Endothelial cell of umbilical vein (primary cell): Measurements from ENCODE around the gene LRRC28. TPM values are rescaled to one million over a fixed set of nuclear protein-coding genes. Genes with fewer than 3 reads are reported as not detected.

Experiments used
- BruUV-seq: library from RNA; stranded (reverse); fragments of 400-500 nt; replicated peaks from 2 replicates; lab custom pipeline; 2021; lab: Mats Ljungman, UMichigan
- CTCF ChIA-PET: fragments of 300-600, 350-600 bp; sonication (Branson Sonifier 250); formaldehyde crosslinking; loops from one replicate; lab custom pipeline; 2021; ENCODE audit warnings: antibody characterized with exemption, inconsistent platforms; lab: Charles Lee
- POLR2A ChIA-PET: fragments of 300-600, 350-600 bp; sonication (Branson Sonifier 250); formaldehyde crosslinking; loops from one replicate; lab custom pipeline; 2021; ENCODE audit warnings: antibody characterized with exemption, inconsistent platforms; lab: Charles Lee
- DNase-seq: peaks from one replicate; pipeline ENCODE4 v3.0.0-alpha.2; 2011; ENCODE audit warnings: low read depth, low spot score
- FAIRE-seq: peaks from 2 replicates; lab custom pipeline; 2011; peaks lifted over from hg19 to GRCh38; lab: Jason Lieb, UNC
- H2AFZ ChIP-seq: 2 replicates; pipeline ENCODE4 v1.6.0; 2012; ENCODE audit warnings: low read depth, low read length, control low read depth, inconsistent platforms
- H3K27ac ChIP-seq: 2 replicates; pipeline ENCODE4 v1.5.1; 2011; ENCODE audit warnings: low read depth, mild to moderate bottlenecking, control low read depth, low read length, moderate library complexity; ENCODE audit not compliant: insufficient read depth
- H3K27me3 ChIP-seq, 2 experiments: 2 replicates each; pipeline versions ENCODE4 v1.6.0 to v1.6.1; 2011; ENCODE audit warnings: low read length in 2 of 2, mixed read lengths in 1 of 2; ENCODE audit not compliant: control insufficient read depth in 2 of 2, insufficient read depth in 2 of 2
- H3K36me3 ChIP-seq, 2 experiments: 2 replicates in 1 of 2; 3 replicates in 1 of 2; pipeline ENCODE4 v1.5.1; 2011; ENCODE audit warnings: low read length in 2 of 2, mild to moderate bottlenecking in 1 of 2, moderate library complexity in 1 of 2; ENCODE audit not compliant: control insufficient read depth in 2 of 2, insufficient read depth in 2 of 2; ENCODE audit errors: extremely low read depth in 1 of 2
- H3K4me1 ChIP-seq: 3 replicates; pipeline ENCODE4 v1.5.1; 2011; ENCODE audit warnings: mild to moderate bottlenecking, low read length; ENCODE audit not compliant: control insufficient read depth, insufficient read depth; ENCODE audit errors: extremely low read depth
- H3K4me2 ChIP-seq: 2 replicates; pipeline ENCODE4 v1.6.1; 2011; ENCODE audit warnings: low read length, control low read depth, mixed read lengths; ENCODE audit not compliant: insufficient read depth
- H3K4me3 ChIP-seq, 3 experiments: fragments of 200-600 bp in 1 of 3; sonication (generic), shearing (Covaris generic) in 1 of 3; replicated peaks in 1 of 3; 2 replicates each; pipeline ENCODE4 v1.5.1; 2011 to 2016; ENCODE audit warnings: control low read depth in 3 of 3, low read length in 3 of 3, mild to moderate bottlenecking in 2 of 3, inconsistent platforms in 1 of 3, low read depth in 1 of 3, moderate library complexity in 1 of 3; ENCODE audit not compliant: insufficient read depth in 1 of 3
- H3K79me2 ChIP-seq: 2 replicates; pipeline ENCODE4 v1.6.0; 2012; ENCODE audit warnings: low read length, inconsistent platforms; ENCODE audit not compliant: control insufficient read depth, insufficient read depth
- H3K9ac ChIP-seq: replicated peaks from 2 replicates; pipeline ENCODE3; 2011; ENCODE audit warnings: low read length, control low read depth; ENCODE audit not compliant: insufficient read depth; ENCODE audit errors: extremely low read depth
- H3K9me1 ChIP-seq: replicated peaks from 3 replicates; pipeline ENCODE4 v1.6.0; 2011; ENCODE audit warnings: mild to moderate bottlenecking, low read length; ENCODE audit not compliant: control insufficient read depth, insufficient read depth; ENCODE audit errors: extremely low read depth
- H3K9me3 ChIP-seq: replicated peaks from 2 replicates; pipeline ENCODE4 v1.5.1; 2012; ENCODE audit warnings: low read length, inconsistent platforms; ENCODE audit not compliant: control insufficient read depth, insufficient read depth
- H4K20me1 ChIP-seq: replicated peaks from 2 replicates; pipeline ENCODE3; 2011; ENCODE audit warnings: mild to moderate bottlenecking, low read length; ENCODE audit not compliant: control insufficient read depth, insufficient read depth; ENCODE audit errors: extremely low read depth
- FOS ChIP-seq: IDR thresholded peaks from 2 replicates; pipeline ENCODE4 v1.6.1; 2011; ENCODE audit warnings: mild to moderate bottlenecking, low read length, moderate library complexity, borderline replicate concordance; ENCODE audit not compliant: insufficient read depth
- GATA2 ChIP-seq: IDR thresholded peaks from 2 replicates; pipeline ENCODE4 v1.7.0; 2011; ENCODE audit warnings: low read depth, mild to moderate bottlenecking, moderate library complexity, mixed read lengths, low read length; ENCODE audit not compliant: insufficient read length, insufficient read depth
- JUN ChIP-seq: IDR thresholded peaks from 2 replicates; pipeline ENCODE4 v1.6.1; 2011; ENCODE audit warnings: borderline replicate concordance, low read depth; ENCODE audit not compliant: insufficient read length, insufficient read depth
- POLR2AphosphoS5 ChIP-seq: IDR thresholded peaks from 2 replicates; pipeline ENCODE4 v1.6.1; 2012; ENCODE audit warnings: low read depth, mild to moderate bottlenecking, control low read depth, low read length, moderate library complexity; ENCODE audit not compliant: insufficient read depth
- dilution Hi-C: fragments of 300-500 bp; cut with MboI; formaldehyde crosslinking; loops from one replicate; pipeline ENCODE4 v1.15.0; 2019; ENCODE audit warnings: low sequenced_read_pairs; ENCODE audit not compliant: extremely low pct_ligation_motif_present
- intact Hi-C: fragments of 100-400 bp; cut with micrococcal nuclease; formaldehyde crosslinking; loops from one replicate; pipeline ENCODE4 v1.10.0; 2022
- polyA plus RNA-seq, 4 experiments: library from polyadenylated mRNA; depleted of rRNA in 3 of 4; stranded (reverse) in 3 of 4; unstranded in 1 of 4; fragments of >200 nt; gene quantifications; 2 replicates each; pipeline versions ENCODE4 v1.2.1 to v1.2.3, GENCODE V29; 2011 to 2012; ENCODE audit warnings: missing spikeins in 1 of 4
- total RNA-seq: library from RNA; stranded (reverse); gene quantifications from 2 replicates; pipeline ENCODE4 v1.2.3, GENCODE V29; 2021
- TF ChIP-seq, protein P1 (sequence below), 2 donors: IDR thresholded peaks; 1 replicate in 1 of 2; 2 replicates in 1 of 2; pipeline ENCODE4 v1.5.1; 2011; ENCODE audit warnings: low read length in 2 of 2, mild to moderate bottlenecking in 2 of 2, moderate library complexity in 2 of 2, control low read depth in 1 of 2, inconsistent platforms in 1 of 2, low read depth in 1 of 2; ENCODE audit not compliant: insufficient read depth in 1 of 2; ENCODE audit errors: extremely low read depth in 1 of 2
- TF ChIP-seq, protein P2 (sequence below): IDR thresholded peaks from 2 replicates; pipeline ENCODE4 v1.6.1; 2011; ENCODE audit not compliant: insufficient read depth, insufficient read length

Gene LRRC28
- total and polyA plus RNA-seq, 2 donors (not counting 3 experiments of a cell fraction or from before 2014, with no cell fraction given) = 19.6 to 26.7 TPM

GRCh38 chr15:99209326-99209725 lies 42.0 kb upstream of the LRRC28 start:
- CTCF ChIA-PET = interaction anchor here (0.9 to 8.9 kb wide), 8 partner anchors 12 to 133 kb away, joined by 3 to 226 read pairs (median 6); partner anchors contain the start of gene SYNM
- Histone ChIP-seq H3K27ac (no peak overlapping the region), H3K9me3 (no peaks in the 10 kb centered on the region), H2AFZ (no peak overlapping the region), H3K4me2 (peak overlapping the region; percentile 12), H3K4me1 (peaks cover 11% of the 10 kb centered on the region), H3K4me3 (no peak overlapping the region), H3K79me2 (no peaks in the 10 kb centered on the region), H3K27me3 (no peaks in the 10 kb centered on the region), H4K20me1 (no peaks in the 10 kb centered on the region), H3K9ac (no peak overlapping the region), H3K9me1 (no peaks in the 10 kb centered on the region), H3K36me3 (no peaks in the 10 kb centered on the region)
- dilution Hi-C loops = no loop called here
- peak; percentile 86 for FAIRE-seq
- intact Hi-C loops = no loop called here
- DNase-seq = peak; percentile 85
- no TSS peak for BruUV-seq
- TF ChIP-seq GATA2 = peak; percentile 65
- peak; percentile 33 for TF ChIP-seq POLR2AphosphoS5
- TF ChIP-seq, protein P1, sequence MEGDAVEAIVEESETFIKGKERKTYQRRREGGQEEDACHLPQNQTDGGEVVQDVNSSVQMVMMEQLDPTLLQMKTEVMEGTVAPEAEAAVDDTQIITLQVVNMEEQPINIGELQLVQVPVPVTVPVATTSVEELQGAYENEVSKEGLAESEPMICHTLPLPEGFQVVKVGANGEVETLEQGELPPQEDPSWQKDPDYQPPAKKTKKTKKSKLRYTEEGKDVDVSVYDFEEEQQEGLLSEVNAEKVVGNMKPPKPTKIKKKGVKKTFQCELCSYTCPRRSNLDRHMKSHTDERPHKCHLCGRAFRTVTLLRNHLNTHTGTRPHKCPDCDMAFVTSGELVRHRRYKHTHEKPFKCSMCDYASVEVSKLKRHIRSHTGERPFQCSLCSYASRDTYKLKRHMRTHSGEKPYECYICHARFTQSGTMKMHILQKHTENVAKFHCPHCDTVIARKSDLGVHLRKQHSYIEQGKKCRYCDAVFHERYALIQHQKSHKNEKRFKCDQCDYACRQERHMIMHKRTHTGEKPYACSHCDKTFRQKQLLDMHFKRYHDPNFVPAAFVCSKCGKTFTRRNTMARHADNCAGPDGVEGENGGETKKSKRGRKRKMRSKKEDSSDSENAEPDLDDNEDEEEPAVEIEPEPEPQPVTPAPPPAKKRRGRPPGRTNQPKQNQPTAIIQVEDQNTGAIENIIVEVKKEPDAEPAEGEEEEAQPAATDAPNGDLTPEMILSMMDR (IDR thresholded peaks at IDR 0.05; ENCODE audit: extremely low read depth in 1 of 2, insufficient read depth in 1 of 2, low read depth in 1 of 2, low read length in 2 of 2) = no peak
- TF ChIP-seq FOS = no peak
- TF ChIP-seq JUN = peak; percentile 17
- POLR2A ChIA-PET = no interaction called here

DNA sequence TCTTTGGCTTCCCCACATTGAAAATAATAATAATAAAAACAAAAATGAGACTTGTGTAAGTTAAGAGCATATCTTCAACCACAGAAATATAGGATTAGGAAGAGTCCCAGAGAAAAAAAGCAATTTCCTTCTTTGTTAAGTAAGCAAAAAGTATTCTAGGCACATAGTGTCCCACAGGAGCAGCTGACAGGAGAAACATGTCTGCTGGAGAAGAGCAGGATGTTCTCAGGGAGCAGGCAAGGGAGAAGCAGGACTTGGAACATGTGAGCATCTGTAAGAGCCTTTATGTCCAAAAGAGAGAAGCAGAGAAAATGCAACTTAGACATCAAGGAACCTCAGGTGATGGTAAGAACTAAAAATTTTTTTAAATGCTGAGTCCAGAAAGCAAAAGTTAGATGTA lies 40.9 kb upstream of the LRRC28 start:
- DNase-seq (no peak), FAIRE-seq (no peak)
- Histone ChIP-seq H3K27me3 (no peaks in the 10 kb centered on the region), H3K79me2 (no peaks in the 10 kb centered on the region), H3K4me2 (no peak overlapping the region), H3K27ac (no peak overlapping the region), H4K20me1 (no peaks in the 10 kb centered on the region), H2AFZ (no peak overlapping the region), H3K4me1 (peaks cover 11% of the 10 kb centered on the region), H3K36me3 (no peaks in the 10 kb centered on the region), H3K9ac (no peak overlapping the region), H3K9me3 (no peaks in the 10 kb centered on the region), H3K4me3 (no peak overlapping the region), H3K9me1 (no peaks in the 10 kb centered on the region)
- intact Hi-C loops = loop anchor here (10.0 kb wide), 1 partner anchor 556 kb away; no protein-coding TSS in a partner anchor
- ChIA-PET POLR2A (no interaction called here), CTCF (interaction anchor here (5.5 to 8.9 kb wide), 2 partner anchors 105 to 109 kb away, joined by 27 to 226 read pairs; partner anchors contain the start of gene SYNM)
- no TSS peak for BruUV-seq
- TF ChIP-seq FOS = no peak
- TF ChIP-seq, protein P2, sequence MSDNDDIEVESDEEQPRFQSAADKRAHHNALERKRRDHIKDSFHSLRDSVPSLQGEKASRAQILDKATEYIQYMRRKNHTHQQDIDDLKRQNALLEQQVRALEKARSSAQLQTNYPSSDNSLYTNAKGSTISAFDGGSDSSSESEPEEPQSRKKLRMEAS = no peak
- TF ChIP-seq, protein P1 (IDR thresholded peaks at IDR 0.05; ENCODE audit: extremely low read depth in 1 of 2, insufficient read depth in 1 of 2, low read depth in 1 of 2, low read length in 2 of 2) = no peak
- dilution Hi-C loops = no loop called here
